IPS-NIHi11 (cell line): ENCODE measurements around the gene FARS2.

ENCODE experiments used
- DNase-seq: peaks from one replicate; pipeline ENCODE4 v3.0.0; 2012; ENCODE audit warnings: mixed read lengths, low spot score

FARS2 gene

GRCh38 chr6:5326022-5326641, 64.8 kb downstream of the FARS2 start:
- DNase-seq = no peak

- DNase-seq = no peak
Measured at GRCh38 chr6:5328800-5329199, 67.5 kb downstream of the FARS2 start.

GRCh38 chr6:5331845-5332442, 70.6 kb downstream of the FARS2 start:
- DNase-seq = no peak

- no peak for DNase-seq
Measured at GRCh38 chr6:5333658-5334057, 72.3 kb downstream of the FARS2 start.

- no peak for DNase-seq
Measured at GRCh38 chr6:5334341-5334740, 73.0 kb downstream of the FARS2 start.

GRCh38 chr6:5335020-5335419, 73.7 kb downstream of the FARS2 start:
- no peak for DNase-seq

GRCh38 chr6:5337573-5337972, 76.3 kb downstream of the FARS2 start:
- DNase-seq = no peak

- DNase-seq = no peak
Measured at GRCh38 chr6:5338177-5338960, 77.1 kb downstream of the FARS2 start.

- no peak for DNase-seq
Measured at GRCh38 chr6:5339786-5340185, 78.5 kb downstream of the FARS2 start.

- DNase-seq = no peak
Measured at GRCh38 chr6:5341845-5342244, 80.5 kb downstream of the FARS2 start.

- no peak for DNase-seq
Measured at GRCh38 chr6:5343998-5344397, 82.7 kb downstream of the FARS2 start.

- DNase-seq = no peak
Measured at GRCh38 chr6:5345324-5345723, 84.0 kb downstream of the FARS2 start.

- DNase-seq = no peak
Measured at GRCh38 chr6:5351552-5352210, 90.4 kb downstream of the FARS2 start.

- DNase-seq = no peak
Measured at GRCh38 chr6:5353971-5354370, 92.7 kb downstream of the FARS2 start.

GRCh38 chr6:5357486-5357885, 96.2 kb downstream of the FARS2 start:
- DNase-seq = no peak

- no peak for DNase-seq
Measured at GRCh38 chr6:5359417-5359816, 98.1 kb downstream of the FARS2 start.

GRCh38 chr6:5361396-5361795, 100.1 kb downstream of the FARS2 start:
- DNase-seq = no peak

- no peak for DNase-seq
Measured at GRCh38 chr6:5365436-5366195, 104.3 kb downstream of the FARS2 start.

- no peak for DNase-seq
Measured at GRCh38 chr6:5366941-5367340, 105.6 kb downstream of the FARS2 start.

GRCh38 chr6:5367510-5367909, 106.2 kb downstream of the FARS2 start:
- DNase-seq = no peak

- no peak for DNase-seq
Measured at GRCh38 chr6:5373430-5373829, 112.1 kb downstream of the FARS2 start.

- no peak for DNase-seq
Measured at GRCh38 chr6:5378331-5378730, 117.0 kb downstream of the FARS2 start.
